ENCODE measurements around the gene LUC7L3.
A peak's percentile ranks its signal among the peaks of the same experiment; 100 is the strongest.
"Not testable (repeated sequence)": the region's sequence is repeated elsewhere in the genome, so short reads cannot be mapped to it uniquely, and the experiment has no call there.

Gene LUC7L3

DNA sequence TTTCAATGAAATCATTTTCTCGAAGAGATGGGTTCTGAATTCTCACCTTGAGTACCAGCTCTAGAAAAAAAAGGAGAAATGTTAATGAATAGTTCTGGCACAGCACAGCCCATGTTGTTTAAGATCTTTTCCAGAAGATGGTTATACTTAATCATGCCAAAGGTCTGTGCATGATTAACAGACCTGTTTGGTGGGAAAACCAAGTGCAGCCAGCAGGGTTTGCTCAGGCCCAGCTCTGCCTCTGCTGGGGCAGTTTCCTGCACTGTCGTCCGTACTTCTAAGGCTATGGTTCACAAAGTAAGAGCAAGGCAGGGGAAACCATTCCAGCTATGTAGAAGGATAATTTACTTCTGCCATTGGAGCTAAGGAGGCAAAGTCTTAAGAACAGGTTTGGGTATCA lies 22.3 kb upstream of the LUC7L3 start:
- no peak for TF ChIP-seq POLR2A (IDR thresholded peaks at IDR 0.05; ENCODE audit: low read depth, low read length)
- no peak for TF ChIP-seq TAF1 (IDR thresholded peaks at IDR 0.05; ENCODE audit: borderline replicate concordance, low read depth, low read length)
- TF ChIP-seq POLR2AphosphoS5 (IDR thresholded peaks at IDR 0.05; ENCODE audit: low read depth, low read length), result no peak
- FAIRE-seq (no peak), DNase-seq (ENCODE audit: insufficient read length) (no peak)

- no peak for FAIRE-seq
- DNase-seq (ENCODE audit: insufficient read length), result no peak
- no peak for TF ChIP-seq TAF1 (IDR thresholded peaks at IDR 0.05; ENCODE audit: borderline replicate concordance, low read depth, low read length)
- no peak for TF ChIP-seq POLR2A (IDR thresholded peaks at IDR 0.05; ENCODE audit: low read depth, low read length)
- no peak for TF ChIP-seq POLR2AphosphoS5 (IDR thresholded peaks at IDR 0.05; ENCODE audit: low read depth, low read length)
Observed at GRCh38 chr17:50697663-50698272, 21.6 kb upstream of the LUC7L3 start.

- DNase-seq (ENCODE audit: insufficient read length), result no peak
- FAIRE-seq, result no peak
- TF ChIP-seq POLR2A (IDR thresholded peaks at IDR 0.05; ENCODE audit: low read depth, low read length) (no peak), TAF1 (IDR thresholded peaks at IDR 0.05; ENCODE audit: borderline replicate concordance, low read depth, low read length) (no peak), POLR2AphosphoS5 (IDR thresholded peaks at IDR 0.05; ENCODE audit: low read depth, low read length) (no peak)
Observed at GRCh38 chr17:50699410-50699809, 20.0 kb upstream of the LUC7L3 start.

GRCh38 chr17:50703162-50703561 lies 16.2 kb upstream of the LUC7L3 start:
- FAIRE-seq, result no peak
- DNase-seq (ENCODE audit: insufficient read length), result no peak
- TF ChIP-seq TAF1 (IDR thresholded peaks at IDR 0.05; ENCODE audit: borderline replicate concordance, low read depth, low read length), result no peak
- TF ChIP-seq POLR2A (IDR thresholded peaks at IDR 0.05; ENCODE audit: low read depth, low read length), result no peak
- no peak for TF ChIP-seq POLR2AphosphoS5 (IDR thresholded peaks at IDR 0.05; ENCODE audit: low read depth, low read length)

DNA sequence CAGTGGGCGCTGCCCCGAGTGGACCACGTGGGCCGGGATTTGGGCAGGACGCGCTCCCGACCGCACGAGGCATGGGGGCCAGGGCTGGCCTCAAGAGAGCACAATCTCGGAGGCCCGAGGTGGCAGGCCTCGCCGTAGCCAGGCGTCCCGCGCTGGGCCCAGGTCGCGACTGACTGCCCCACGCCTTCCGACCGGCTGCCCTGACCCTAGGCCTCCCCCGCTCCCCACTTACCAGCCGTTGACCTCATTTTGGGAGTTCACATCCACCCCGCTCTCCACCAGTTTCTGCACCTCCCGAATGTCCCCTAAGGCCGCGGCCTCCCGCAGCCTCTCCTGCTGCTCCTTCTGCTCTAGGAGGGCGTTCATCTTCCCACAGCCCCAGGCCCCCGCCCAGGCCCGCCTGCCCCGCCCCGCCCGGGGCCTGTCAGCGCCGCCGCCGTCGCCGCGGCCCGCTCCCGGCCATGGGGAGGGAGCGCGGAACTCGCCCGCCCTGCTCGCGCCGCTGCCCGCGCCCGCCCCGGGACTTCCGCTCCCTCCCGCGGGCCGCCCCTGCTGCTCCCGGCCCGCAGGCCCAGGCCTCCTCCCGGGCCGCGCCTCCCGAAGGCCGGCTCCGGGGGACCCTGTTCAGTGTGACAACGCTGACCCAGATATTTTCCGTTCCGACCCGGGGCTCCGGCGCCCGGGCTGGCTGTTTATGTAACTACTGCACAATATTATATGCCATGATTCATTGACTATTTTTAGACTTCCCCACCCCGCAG lies 11.9 kb upstream of the LUC7L3 start, which contains the start of gene ANKRD40:
ANKRD40 (minus strand) TSS at position 626 of the 761 bp plus-strand sequence; CDS start at position 366, 260 bp downstream.
- peak; percentile 77 for DNase-seq (ENCODE audit: insufficient read length)
- peak; percentile 76 for FAIRE-seq
- TF ChIP-seq POLR2A (IDR thresholded peaks at IDR 0.05; ENCODE audit: low read depth, low read length) (peak; percentile 80; the same call in 1 of the 2 replicates), TAF1 (IDR thresholded peaks at IDR 0.05; ENCODE audit: borderline replicate concordance, low read depth, low read length) (peak; percentile 88), POLR2AphosphoS5 (IDR thresholded peaks at IDR 0.05; ENCODE audit: low read depth, low read length) (peak; percentile 60)

DNA sequence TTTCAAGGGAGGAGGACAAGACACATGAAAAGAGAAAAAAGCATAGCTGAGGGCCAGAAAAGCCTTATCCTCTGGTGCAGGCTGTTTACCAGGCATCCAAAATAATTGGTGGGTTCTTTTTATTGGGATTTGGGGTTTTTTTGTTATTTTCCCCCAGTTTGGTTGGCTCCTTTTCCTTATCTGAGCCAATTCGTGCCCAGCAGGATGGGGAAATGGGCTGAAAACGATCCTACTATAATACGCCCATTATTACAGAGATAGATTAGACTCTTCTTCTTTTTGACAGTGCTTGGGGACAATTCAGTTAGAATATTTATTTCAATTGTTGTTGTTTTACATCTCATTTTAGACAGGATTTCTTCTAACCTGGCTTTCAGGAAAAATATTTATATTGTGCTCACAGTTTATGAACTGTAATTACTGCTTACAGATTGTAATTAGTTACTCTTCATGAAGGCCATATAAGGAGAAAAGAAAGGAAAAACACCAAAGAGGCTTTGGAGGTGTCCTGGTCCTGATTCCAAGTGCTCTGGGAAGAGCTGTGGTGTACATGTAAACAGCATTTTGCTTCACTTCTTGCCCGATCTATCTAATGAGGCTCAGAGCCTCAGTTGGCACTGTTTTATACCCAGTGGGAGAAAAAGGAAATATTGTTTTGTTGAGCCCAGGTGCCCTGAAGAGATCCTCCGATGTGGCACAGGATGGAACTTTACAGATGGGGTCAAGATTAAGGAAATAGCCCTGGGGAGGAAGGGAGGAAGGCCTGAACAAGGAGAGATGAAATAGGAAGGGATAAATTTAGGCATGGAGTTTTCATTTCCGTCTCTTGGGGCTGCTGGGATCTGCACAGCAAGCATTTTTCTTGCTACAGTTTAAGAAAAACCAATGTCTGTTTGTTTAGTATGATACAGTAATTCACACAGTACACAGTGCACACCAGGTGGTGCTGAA lies 11.1 kb upstream of the LUC7L3 start:
- TF ChIP-seq POLR2AphosphoS5 (IDR thresholded peaks at IDR 0.05; ENCODE audit: low read depth, low read length) (no peak; the same call in 1 of the 2 replicates), POLR2A (IDR thresholded peaks at IDR 0.05; ENCODE audit: low read depth, low read length) (no peak; the same call in 1 of the 2 replicates), TAF1 (IDR thresholded peaks at IDR 0.05; ENCODE audit: borderline replicate concordance, low read depth, low read length) (no peak)
- FAIRE-seq, result no peak
- DNase-seq (ENCODE audit: insufficient read length), result no peak

DNA sequence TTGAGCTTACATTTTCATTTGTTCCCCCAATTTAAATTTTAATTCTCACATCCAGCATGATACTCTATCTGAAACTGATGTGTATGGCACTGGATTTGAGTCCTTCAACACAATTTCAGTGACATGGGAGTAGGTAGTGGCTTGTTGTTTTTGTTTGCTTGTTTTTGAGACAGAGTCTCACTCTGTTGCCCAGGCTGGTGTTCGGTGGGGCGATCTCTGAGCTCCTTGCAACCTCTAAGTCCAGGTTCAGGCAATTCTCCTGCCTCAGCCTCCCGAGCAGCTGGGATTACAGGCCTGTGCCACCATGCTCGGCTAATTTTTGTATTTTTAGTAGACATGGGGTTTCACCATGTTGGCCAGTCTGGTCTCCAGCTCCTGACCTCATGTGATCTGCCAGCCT lies 10.3 kb upstream of the LUC7L3 start:
- peak; percentile 58 for FAIRE-seq
- DNase-seq (ENCODE audit: insufficient read length), result not testable (repeated sequence)

DNA sequence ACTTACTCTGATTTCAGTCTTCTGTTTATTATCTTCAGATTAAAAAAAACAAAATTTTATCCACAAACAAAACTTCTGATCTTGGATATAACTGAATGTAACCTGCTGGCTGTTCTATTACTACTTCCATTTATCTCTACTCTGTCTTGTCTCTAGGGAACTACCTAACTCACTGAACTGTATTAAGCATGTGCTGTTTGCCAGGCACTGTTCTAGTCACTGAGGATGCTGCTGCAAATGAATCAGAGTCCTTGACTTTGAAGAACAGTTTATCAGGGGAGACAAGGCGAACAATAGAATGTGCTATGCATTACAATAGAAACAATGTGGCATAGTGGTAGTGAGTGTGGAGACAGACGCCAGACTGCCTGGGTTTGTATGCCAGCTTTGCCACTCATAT lies 9.4 kb upstream of the LUC7L3 start:
- no peak for DNase-seq (ENCODE audit: insufficient read length)
- FAIRE-seq, result no peak
- TF ChIP-seq TAF1 (IDR thresholded peaks at IDR 0.05; ENCODE audit: borderline replicate concordance, low read depth, low read length) (no peak), POLR2AphosphoS5 (IDR thresholded peaks at IDR 0.05; ENCODE audit: low read depth, low read length) (no peak), POLR2A (IDR thresholded peaks at IDR 0.05; ENCODE audit: low read depth, low read length) (no peak)

- FAIRE-seq, result no peak
- TF ChIP-seq POLR2A (IDR thresholded peaks at IDR 0.05; ENCODE audit: low read depth, low read length) (no peak), POLR2AphosphoS5 (IDR thresholded peaks at IDR 0.05; ENCODE audit: low read depth, low read length) (no peak), TAF1 (IDR thresholded peaks at IDR 0.05; ENCODE audit: borderline replicate concordance, low read depth, low read length) (no peak)
- no peak for DNase-seq (ENCODE audit: insufficient read length)
Observed at GRCh38 chr17:50710650-50711049, 8.8 kb upstream of the LUC7L3 start.

DNA sequence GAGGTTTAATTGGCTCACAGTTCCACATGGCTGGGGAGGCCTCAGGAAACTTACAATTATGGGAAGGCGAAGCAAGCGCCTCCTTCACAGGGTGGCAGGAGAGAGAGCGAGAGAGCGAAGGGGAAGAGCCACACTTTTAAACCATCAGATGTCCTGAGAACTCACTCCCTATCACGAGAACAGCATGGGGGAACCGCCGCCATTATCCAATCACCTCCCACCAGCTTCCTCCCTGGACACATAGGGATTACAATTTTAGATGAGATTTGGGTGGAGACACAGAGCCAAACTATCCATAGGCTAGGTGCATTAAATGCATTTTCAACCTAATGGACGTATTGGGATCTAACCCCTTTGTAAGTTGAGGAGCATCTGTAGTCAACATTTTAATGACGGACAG lies 6.8 kb upstream of the LUC7L3 start:
- no peak for TF ChIP-seq POLR2A (IDR thresholded peaks at IDR 0.05; ENCODE audit: low read depth, low read length)
- TF ChIP-seq POLR2AphosphoS5 (IDR thresholded peaks at IDR 0.05; ENCODE audit: low read depth, low read length), result no peak
- no peak for TF ChIP-seq TAF1 (IDR thresholded peaks at IDR 0.05; ENCODE audit: borderline replicate concordance, low read depth, low read length)
- no peak for DNase-seq (ENCODE audit: insufficient read length)
- FAIRE-seq, result no peak

DNA sequence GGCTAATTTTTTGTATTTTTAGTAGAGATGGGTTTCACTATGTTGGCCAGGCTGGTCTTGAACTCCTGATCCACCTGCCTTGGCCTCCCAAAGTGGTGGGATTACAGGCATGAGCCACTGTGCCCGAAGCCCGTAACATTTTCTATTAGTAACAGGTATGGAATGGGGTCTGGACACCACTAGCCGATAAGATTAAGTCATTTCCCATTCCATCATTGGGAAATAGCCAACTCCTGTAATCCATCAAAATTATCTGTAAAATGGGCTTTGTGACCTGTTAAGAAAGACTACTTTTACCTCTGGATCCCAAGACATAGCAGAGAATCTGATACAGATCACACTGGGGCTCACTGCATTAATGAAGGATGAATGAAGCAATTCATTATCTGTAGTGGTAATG lies 3.9 kb upstream of the LUC7L3 start:
- DNase-seq (ENCODE audit: insufficient read length), result no peak
- TF ChIP-seq POLR2A (IDR thresholded peaks at IDR 0.05; ENCODE audit: low read depth, low read length), result no peak
- FAIRE-seq, result no peak

Measured in GM12892 (cell line).